HEK293 (cell line): ENCODE data around the gene MARK3.

Experiments
- KLF16 ChIP-seq: fragments of 450-650 bp; formaldehyde crosslinking; IDR thresholded peaks from 2 replicates; pipeline ENCODE4 v1.5.1; 2017; ENCODE audit warnings: missing biosample characterization, missing genetic modification characterization
- ZBTB7A ChIP-seq: fragments of 450-650 bp; formaldehyde crosslinking; IDR thresholded peaks from 2 replicates; pipeline ENCODE4 v1.5.1; 2016; ENCODE audit warnings: low read depth, missing biosample characterization, missing genetic modification characterization
- ZNF214 ChIP-seq: fragments of 450-650 bp; formaldehyde crosslinking; IDR thresholded peaks from 2 replicates; pipeline ENCODE4 v1.5.1; 2017; ENCODE audit warnings: missing biosample characterization, mild to moderate bottlenecking, missing genetic modification characterization, borderline replicate concordance
- ZNF248 ChIP-seq: fragments of 450-650 bp; formaldehyde crosslinking; IDR thresholded peaks from 2 replicates; pipeline ENCODE4 v1.5.1; 2017; ENCODE audit warnings: missing biosample characterization, missing genetic modification characterization
- ZNF404 ChIP-seq: fragments of 450-650 bp; formaldehyde crosslinking; IDR thresholded peaks from 2 replicates; pipeline ENCODE4 v1.5.1; 2017; ENCODE audit warnings: missing biosample characterization, missing genetic modification characterization
- ZNF629 ChIP-seq: fragments of 450-650 bp; formaldehyde crosslinking; IDR thresholded peaks from 2 replicates; pipeline ENCODE4 v1.5.1; 2017; ENCODE audit warnings: missing biosample characterization, missing genetic modification characterization
- ZNF670 ChIP-seq: fragments of 450-650 bp; formaldehyde crosslinking; IDR thresholded peaks from 2 replicates; pipeline ENCODE4 v1.5.1; 2016; ENCODE audit warnings: missing biosample characterization, missing genetic modification characterization, low read depth
- ZNF792 ChIP-seq: fragments of 450-650 bp; formaldehyde crosslinking; IDR thresholded peaks from 2 replicates; pipeline ENCODE4 v1.5.1; 2016; ENCODE audit warnings: missing biosample characterization, missing genetic modification characterization
- TF ChIP-seq, protein P1 (sequence below): fragments of 450-650 bp; formaldehyde crosslinking; optimal IDR thresholded peaks from 2 replicates; pipeline ENCODE3; 2016; ENCODE audit warnings: missing biosample characterization, mild to moderate bottlenecking, missing genetic modification characterization

DNA sequence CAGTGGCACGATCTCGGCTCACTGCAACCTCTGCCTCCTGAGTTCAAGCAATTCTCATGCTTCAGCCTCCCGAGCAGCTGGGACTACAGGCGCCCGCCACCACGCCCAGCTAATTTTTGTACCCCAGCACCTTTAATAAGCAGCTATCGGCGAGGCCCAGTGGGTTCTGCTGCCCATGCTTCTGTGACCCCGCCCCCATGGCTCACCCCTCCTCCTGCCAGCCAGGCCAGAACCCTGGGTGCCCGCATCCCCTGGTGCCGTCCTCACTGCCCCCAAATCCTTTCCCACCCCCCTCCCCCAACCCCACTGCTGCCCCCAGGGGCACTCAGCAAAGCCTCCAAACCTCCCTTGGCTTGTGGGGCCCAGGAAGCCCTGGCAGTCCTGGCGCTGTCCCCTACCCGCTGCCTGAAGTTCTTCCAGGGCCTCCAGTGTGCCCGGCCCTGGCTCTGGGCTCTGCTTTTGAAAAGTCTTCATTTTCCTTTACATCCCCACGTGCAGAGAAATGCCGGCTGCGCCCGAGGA is 162.8 kb downstream of the MARK3 start:
- TF ChIP-seq KLF16 (tag by site-specific recombination) (no peak), ZNF792 (no peak), ZBTB7A (tag by site-specific recombination) (no peak), ZNF248 (tag by site-specific recombination) (no peak), ZNF629 (tag by site-specific recombination) (no peak), ZNF670 (tag by site-specific recombination) (no peak), ZNF404 (no peak), ZNF214 (no peak)
- TF ChIP-seq, protein P1, sequence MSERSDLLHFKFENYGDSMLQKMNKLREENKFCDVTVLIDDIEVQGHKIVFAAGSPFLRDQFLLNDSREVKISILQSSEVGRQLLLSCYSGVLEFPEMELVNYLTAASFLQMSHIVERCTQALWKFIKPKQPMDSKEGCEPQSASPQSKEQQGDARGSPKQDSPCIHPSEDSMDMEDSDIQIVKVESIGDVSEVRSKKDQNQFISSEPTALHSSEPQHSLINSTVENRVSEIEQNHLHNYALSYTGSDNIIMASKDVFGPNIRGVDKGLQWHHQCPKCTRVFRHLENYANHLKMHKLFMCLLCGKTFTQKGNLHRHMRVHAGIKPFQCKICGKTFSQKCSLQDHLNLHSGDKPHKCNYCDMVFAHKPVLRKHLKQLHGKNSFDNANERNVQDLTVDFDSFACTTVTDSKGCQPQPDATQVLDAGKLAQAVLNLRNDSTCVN (tag by site-specific recombination) = no peak
